Breast epithelium (tissue), 3 donors: ENCODE results near the gene RPN1.

Experiments used
- CTCF ChIP-seq, 3 donors: fragments of 450-650 bp; IDR thresholded peaks; one replicate each; pipeline ENCODE4 v1.5.1; 2016 to 2017; ENCODE audit warnings: antibody characterized with exemption in 3 of 3, mild to moderate bottlenecking in 3 of 3, moderate library complexity in 3 of 3
- POLR2A ChIP-seq: fragments of 450-650 bp; IDR thresholded peaks from one replicate; pipeline ENCODE4 v1.6.1; 2016; ENCODE audit warnings: antibody characterized with exemption, mild to moderate bottlenecking, moderate library complexity
- POLR2AphosphoS5 ChIP-seq, 3 donors: sonication (generic); formaldehyde crosslinking; IDR thresholded peaks; one replicate each; pipeline ENCODE4 v1.6.1; 2017; ENCODE audit warnings: antibody characterized with exemption in 3 of 3

- no peak for TF ChIP-seq CTCF (IDR thresholded peaks at IDR 0.05)
- TF ChIP-seq POLR2A = no peak
- no peak for TF ChIP-seq POLR2AphosphoS5 (IDR thresholded peaks at IDR 0.05)
These were observed 36.5 kb downstream of the RPN1 start for GRCh38 chr3:128614076-128614475.
